ENCODE measurements around the gene CDH13.

Gene CDH13

GRCh38 chr16:82782715-82783251 lies 156.0 kb downstream of the CDH13 start:
- TF ChIP-seq, protein P1, sequence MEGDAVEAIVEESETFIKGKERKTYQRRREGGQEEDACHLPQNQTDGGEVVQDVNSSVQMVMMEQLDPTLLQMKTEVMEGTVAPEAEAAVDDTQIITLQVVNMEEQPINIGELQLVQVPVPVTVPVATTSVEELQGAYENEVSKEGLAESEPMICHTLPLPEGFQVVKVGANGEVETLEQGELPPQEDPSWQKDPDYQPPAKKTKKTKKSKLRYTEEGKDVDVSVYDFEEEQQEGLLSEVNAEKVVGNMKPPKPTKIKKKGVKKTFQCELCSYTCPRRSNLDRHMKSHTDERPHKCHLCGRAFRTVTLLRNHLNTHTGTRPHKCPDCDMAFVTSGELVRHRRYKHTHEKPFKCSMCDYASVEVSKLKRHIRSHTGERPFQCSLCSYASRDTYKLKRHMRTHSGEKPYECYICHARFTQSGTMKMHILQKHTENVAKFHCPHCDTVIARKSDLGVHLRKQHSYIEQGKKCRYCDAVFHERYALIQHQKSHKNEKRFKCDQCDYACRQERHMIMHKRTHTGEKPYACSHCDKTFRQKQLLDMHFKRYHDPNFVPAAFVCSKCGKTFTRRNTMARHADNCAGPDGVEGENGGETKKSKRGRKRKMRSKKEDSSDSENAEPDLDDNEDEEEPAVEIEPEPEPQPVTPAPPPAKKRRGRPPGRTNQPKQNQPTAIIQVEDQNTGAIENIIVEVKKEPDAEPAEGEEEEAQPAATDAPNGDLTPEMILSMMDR (IDR thresholded peaks at IDR 0.05) = no peak
- H3K27me3 Mint-ChIP-seq (ENCODE audit: low read depth, poor library complexity) = peaks cover 4% of the 10 kb centered on the region

DNA sequence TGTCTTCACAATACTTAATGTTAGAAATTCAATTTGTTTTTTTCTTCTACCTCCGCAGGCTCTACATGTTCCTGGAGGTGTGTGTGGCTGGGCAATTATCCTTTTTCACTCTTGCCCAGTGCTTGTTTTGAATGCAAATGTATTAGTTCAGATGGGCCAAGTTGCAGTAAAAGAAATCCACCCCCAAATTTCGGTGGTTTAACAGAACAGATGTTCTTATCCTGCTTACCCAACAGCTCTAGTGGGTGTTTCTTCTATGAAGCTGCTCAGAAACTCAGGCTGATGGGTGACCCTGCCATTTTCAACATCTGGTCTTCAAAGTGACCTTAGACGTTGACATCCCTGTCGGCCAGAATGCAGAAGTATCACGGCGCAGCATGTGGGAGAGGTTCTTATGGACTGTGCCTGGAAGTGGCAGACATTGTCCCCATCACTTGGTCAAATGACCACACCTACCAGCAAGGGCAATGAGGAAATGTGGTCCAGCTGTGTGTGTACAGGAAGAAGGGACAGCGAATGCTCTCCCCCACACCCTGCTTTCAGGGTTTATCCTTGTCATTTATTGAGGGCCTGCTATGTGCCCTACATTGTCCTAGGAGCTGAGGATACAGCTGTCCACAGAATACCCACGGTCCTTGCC lies 157.3 kb downstream of the CDH13 start:
- H3K27ac Mint-ChIP-seq = no peak overlapping the region
- H3K4me3 Mint-ChIP-seq = no peak overlapping the region
- peaks cover 4% of the 10 kb centered on the region for H3K27me3 Mint-ChIP-seq (ENCODE audit: low read depth, poor library complexity)
- no peaks in the 10 kb centered on the region for H3K9me3 Mint-ChIP-seq
- TF ChIP-seq, protein P1 (IDR thresholded peaks at IDR 0.05) = no peak
- no peak for DNase-seq
- no peaks in the 10 kb centered on the region for H3K36me3 Mint-ChIP-seq (ENCODE audit: low read depth)
- peaks cover 8% of the 10 kb centered on the region for H3K4me1 Mint-ChIP-seq

More at GRCh38 chr16:82782715-82783251, 156.0 kb downstream of the CDH13 start:
- Mint-ChIP-seq H3K4me3 (no peak overlapping the region), H3K27ac (no peak overlapping the region), H3K4me1 (peaks cover 8% of the 10 kb centered on the region), H3K9me3 (no peaks in the 10 kb centered on the region), H3K36me3 (ENCODE audit: low read depth) (no peaks in the 10 kb centered on the region)
- DNase-seq = peak; percentile 7

- Mint-ChIP-seq H3K4me1 (peaks cover 3% of the 10 kb centered on the region), H3K9me3 (no peaks in the 10 kb centered on the region), H3K36me3 (ENCODE audit: low read depth) (no peaks in the 10 kb centered on the region), H3K27me3 (ENCODE audit: low read depth, poor library complexity) (peaks cover 4% of the 10 kb centered on the region), H3K4me3 (no peak overlapping the region), H3K27ac (no peak overlapping the region)
- TF ChIP-seq, protein P1 (IDR thresholded peaks at IDR 0.05) = no peak
- no peak for DNase-seq
Measured at GRCh38 chr16:82784573-82784968, 157.8 kb downstream of the CDH13 start.

GRCh38 chr16:82788225-82788624 lies 161.5 kb downstream of the CDH13 start:
- no peak overlapping the region for H3K27ac Mint-ChIP-seq
- peaks cover 3% of the 10 kb centered on the region for H3K27me3 Mint-ChIP-seq (ENCODE audit: low read depth, poor library complexity)
- no peak overlapping the region for H3K4me3 Mint-ChIP-seq
- TF ChIP-seq, protein P1 (IDR thresholded peaks at IDR 0.05) = no peak
- H3K9me3 Mint-ChIP-seq = peaks cover 4% of the 10 kb centered on the region
- H3K4me1 Mint-ChIP-seq = no peaks in the 10 kb centered on the region
- no peak for DNase-seq
- no peaks in the 10 kb centered on the region for H3K36me3 Mint-ChIP-seq (ENCODE audit: low read depth)

GRCh38 chr16:82788919-82789318 lies 162.2 kb downstream of the CDH13 start:
- Mint-ChIP-seq H3K9me3 (peaks cover 4% of the 10 kb centered on the region), H3K4me3 (no peak overlapping the region), H3K27ac (no peak overlapping the region), H3K36me3 (ENCODE audit: low read depth) (no peaks in the 10 kb centered on the region), H3K27me3 (ENCODE audit: low read depth, poor library complexity) (peaks cover 3% of the 10 kb centered on the region), H3K4me1 (no peaks in the 10 kb centered on the region)
- no peak for DNase-seq
- TF ChIP-seq, protein P1 (IDR thresholded peaks at IDR 0.05) = no peak

DNA sequence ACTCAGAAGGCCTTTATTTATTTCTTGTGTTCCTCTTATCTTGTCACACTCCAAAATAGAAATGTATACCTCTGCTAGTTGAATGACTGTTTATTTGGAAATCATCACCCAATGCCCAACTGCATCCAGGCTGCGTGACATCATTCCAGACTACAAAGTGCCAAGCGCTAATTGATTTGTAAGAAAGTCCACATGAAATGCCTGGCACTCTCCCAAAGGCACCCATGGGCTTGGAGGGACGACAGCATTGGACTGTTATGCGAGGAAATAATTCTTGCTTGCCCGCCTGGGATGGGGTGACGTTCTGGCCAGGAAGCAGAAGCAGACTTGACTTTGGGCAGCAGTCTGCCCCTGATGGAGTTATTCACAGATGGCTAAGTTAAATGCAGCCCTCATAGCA lies 165.9 kb downstream of the CDH13 start:
- Mint-ChIP-seq H3K27me3 (ENCODE audit: low read depth, poor library complexity) (peaks cover 3% of the 10 kb centered on the region), H3K36me3 (ENCODE audit: low read depth) (no peaks in the 10 kb centered on the region)

More for the DNA sequence above, 165.9 kb downstream of the CDH13 start:
- Mint-ChIP-seq H3K4me3 (no peak overlapping the region), H3K27ac (no peak overlapping the region), H3K4me1 (no peaks in the 10 kb centered on the region), H3K9me3 (peaks cover 4% of the 10 kb centered on the region)
- TF ChIP-seq, protein P1 (IDR thresholded peaks at IDR 0.05) = no peak
- no peak for DNase-seq

All from nephron progenitor cell (in vitro differentiated cells).